ENCODE data around the gene ANKS1B.

ANKS1B gene

DNA sequence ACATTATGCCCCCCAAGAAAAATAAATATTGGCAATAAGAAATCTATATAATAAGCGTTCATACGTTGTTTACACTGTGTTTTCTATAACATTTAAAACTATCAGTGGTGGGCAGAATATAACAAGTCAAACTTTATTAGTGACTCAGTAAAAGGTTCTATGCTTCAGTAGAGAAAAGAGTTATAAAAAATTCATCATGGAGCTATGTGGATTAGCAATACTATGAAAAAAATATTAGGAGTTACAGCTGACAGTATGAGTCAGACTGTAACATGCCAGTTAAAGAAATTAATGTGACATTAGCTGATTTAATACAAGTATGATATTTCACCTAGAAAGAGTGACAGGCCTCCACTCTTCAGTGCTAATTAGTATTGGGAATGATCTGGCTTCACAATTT is 462.3 kb downstream of the ANKS1B start:
- no peak for DNase-seq (ENCODE audit: low spot score)
- TF ChIP-seq, protein P1, sequence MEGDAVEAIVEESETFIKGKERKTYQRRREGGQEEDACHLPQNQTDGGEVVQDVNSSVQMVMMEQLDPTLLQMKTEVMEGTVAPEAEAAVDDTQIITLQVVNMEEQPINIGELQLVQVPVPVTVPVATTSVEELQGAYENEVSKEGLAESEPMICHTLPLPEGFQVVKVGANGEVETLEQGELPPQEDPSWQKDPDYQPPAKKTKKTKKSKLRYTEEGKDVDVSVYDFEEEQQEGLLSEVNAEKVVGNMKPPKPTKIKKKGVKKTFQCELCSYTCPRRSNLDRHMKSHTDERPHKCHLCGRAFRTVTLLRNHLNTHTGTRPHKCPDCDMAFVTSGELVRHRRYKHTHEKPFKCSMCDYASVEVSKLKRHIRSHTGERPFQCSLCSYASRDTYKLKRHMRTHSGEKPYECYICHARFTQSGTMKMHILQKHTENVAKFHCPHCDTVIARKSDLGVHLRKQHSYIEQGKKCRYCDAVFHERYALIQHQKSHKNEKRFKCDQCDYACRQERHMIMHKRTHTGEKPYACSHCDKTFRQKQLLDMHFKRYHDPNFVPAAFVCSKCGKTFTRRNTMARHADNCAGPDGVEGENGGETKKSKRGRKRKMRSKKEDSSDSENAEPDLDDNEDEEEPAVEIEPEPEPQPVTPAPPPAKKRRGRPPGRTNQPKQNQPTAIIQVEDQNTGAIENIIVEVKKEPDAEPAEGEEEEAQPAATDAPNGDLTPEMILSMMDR (IDR thresholded peaks at IDR 0.05; ENCODE audit: borderline replicate concordance, control extremely low read depth, extremely low read depth, insufficient read depth, missing control alignments): no peak
- in situ Hi-C loops (cut with MboI; ENCODE audit: low sequenced_read_pairs, unreplicated experiment): no loop called here

- DNase-seq (ENCODE audit: low spot score): no peak
- in situ Hi-C loops (cut with MboI; ENCODE audit: low sequenced_read_pairs, unreplicated experiment): no loop called here
- TF ChIP-seq, protein P1 (IDR thresholded peaks at IDR 0.05; ENCODE audit: borderline replicate concordance, control extremely low read depth, extremely low read depth, insufficient read depth, missing control alignments): no peak
Observed at GRCh38 chr12:99521664-99522063, 463.1 kb downstream of the ANKS1B start.

DNA sequence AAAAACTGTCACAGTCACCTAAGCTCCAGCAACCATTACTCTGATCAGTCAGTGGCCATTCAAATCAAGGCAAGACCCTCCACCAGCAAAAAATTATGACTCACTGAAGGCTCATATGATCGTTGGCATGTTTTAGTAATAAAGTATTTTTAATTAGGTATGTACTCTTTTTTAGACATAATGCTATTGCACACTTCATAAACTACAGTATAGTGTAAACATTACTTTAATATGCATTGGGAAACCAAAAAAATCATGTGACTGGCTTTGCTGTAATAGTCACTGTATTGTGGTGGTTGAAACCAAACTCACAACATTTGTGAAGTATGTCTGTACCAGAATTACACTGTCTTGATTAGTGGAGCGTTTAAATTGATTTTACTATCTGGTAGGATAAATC is 471.7 kb downstream of the ANKS1B start:
- in situ Hi-C loops (cut with MboI; ENCODE audit: low sequenced_read_pairs, unreplicated experiment): no loop called here
- DNase-seq (ENCODE audit: low spot score): no peak
- TF ChIP-seq, protein P1 (IDR thresholded peaks at IDR 0.05; ENCODE audit: borderline replicate concordance, control extremely low read depth, extremely low read depth, insufficient read depth, missing control alignments): no peak

DNA sequence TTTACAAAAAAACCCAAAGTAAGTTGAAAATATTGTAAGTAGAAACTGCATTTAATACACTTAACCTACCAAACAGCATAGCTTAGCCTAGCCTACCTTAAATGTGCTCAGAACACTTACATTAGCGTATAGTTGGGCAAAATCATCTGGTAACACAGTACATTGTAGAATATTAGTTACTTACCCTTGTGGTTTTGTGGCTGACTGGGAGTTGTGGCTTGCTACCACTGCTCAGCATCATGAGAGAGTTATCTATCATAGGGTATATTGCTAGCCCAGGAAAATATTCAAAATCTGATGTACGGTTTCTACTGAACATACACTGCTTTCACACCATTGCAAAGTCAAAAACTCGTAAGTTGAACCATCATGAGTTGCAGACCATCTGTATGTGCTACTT is 478.9 kb downstream of the ANKS1B start:
- in situ Hi-C loops (cut with MboI; ENCODE audit: low sequenced_read_pairs, unreplicated experiment): no loop called here
- DNase-seq (ENCODE audit: low spot score): no peak
- TF ChIP-seq, protein P1 (IDR thresholded peaks at IDR 0.05; ENCODE audit: borderline replicate concordance, control extremely low read depth, extremely low read depth, insufficient read depth, missing control alignments): no peak

GRCh38 chr12:99498756-99499155 is 486.0 kb downstream of the ANKS1B start:
- no peak for DNase-seq (ENCODE audit: low spot score)

GRCh38 chr12:99495799-99496198 is 488.9 kb downstream of the ANKS1B start:
- DNase-seq (ENCODE audit: low spot score): no peak
- TF ChIP-seq, protein P1 (IDR thresholded peaks at IDR 0.05; ENCODE audit: borderline replicate concordance, control extremely low read depth, extremely low read depth, insufficient read depth, missing control alignments): no peak
- in situ Hi-C loops (cut with MboI; ENCODE audit: low sequenced_read_pairs, unreplicated experiment): no loop called here

More at GRCh38 chr12:99498756-99499155, 486.0 kb downstream of the ANKS1B start:
- in situ Hi-C loops (cut with MboI; ENCODE audit: low sequenced_read_pairs, unreplicated experiment): no loop called here
- TF ChIP-seq, protein P1 (IDR thresholded peaks at IDR 0.05; ENCODE audit: borderline replicate concordance, control extremely low read depth, extremely low read depth, insufficient read depth, missing control alignments): no peak

GRCh38 chr12:99493197-99493596 is 491.5 kb downstream of the ANKS1B start:
- DNase-seq (ENCODE audit: low spot score): no peak
- in situ Hi-C loops (cut with MboI; ENCODE audit: low sequenced_read_pairs, unreplicated experiment): no loop called here
- TF ChIP-seq, protein P1 (IDR thresholded peaks at IDR 0.05; ENCODE audit: borderline replicate concordance, control extremely low read depth, extremely low read depth, insufficient read depth, missing control alignments): no peak

All from GM13976 (cell line).